Mesenchymal stem cell (in vitro differentiated cells and primary cell): Measurements from ENCODE around the gene SEMA4D.
A peak's percentile ranks its signal among the peaks of the same experiment; 100 is the strongest.

Source experiments
- DNase-seq: peaks from one replicate; pipeline ENCODE4 v3.0.0-alpha.2; 2013
- H2AFZ ChIP-seq: one replicate; pipeline ENCODE4 v1.6.1; 2013; ENCODE audit warnings: low read depth, mild to moderate bottlenecking, control low read depth, inconsistent platforms, low read length, moderate library complexity
- H2AK5ac ChIP-seq: 2 replicates; pipeline ENCODE4 v1.6.1; 2013; ENCODE audit warnings: low read length, moderate library complexity, mild to moderate bottlenecking, inconsistent platforms; ENCODE audit not compliant: severe bottlenecking
- H2BK120ac ChIP-seq: one replicate; pipeline ENCODE4 v1.6.1; 2013; ENCODE audit warnings: low read depth, mild to moderate bottlenecking, inconsistent platforms, low read length, moderate library complexity
- H2BK12ac ChIP-seq, 2 experiments: one replicate each; pipeline ENCODE4 v1.6.1; 2013; ENCODE audit warnings: inconsistent platforms in 2 of 2, low read length in 2 of 2, mild to moderate bottlenecking in 2 of 2, moderate library complexity in 2 of 2, control low read depth in 1 of 2
- H2BK15ac ChIP-seq: one replicate; pipeline ENCODE4 v1.6.1; 2013; ENCODE audit warnings: mild to moderate bottlenecking, low read depth, inconsistent platforms; ENCODE audit not compliant: poor library complexity, severe bottlenecking
- H2BK5ac ChIP-seq: 2 replicates; pipeline ENCODE4 v1.6.1; 2013; ENCODE audit warnings: low read depth, mild to moderate bottlenecking, low read length, control low read depth, inconsistent platforms; ENCODE audit not compliant: poor library complexity, severe bottlenecking
- H3K14ac ChIP-seq, 2 experiments: one replicate each; pipeline ENCODE4 v1.6.1; 2013; ENCODE audit warnings: inconsistent platforms in 2 of 2, low read length in 2 of 2, control low read depth in 1 of 2, mild to moderate bottlenecking in 1 of 2, moderate library complexity in 1 of 2
- H3K18ac ChIP-seq, 2 experiments: one replicate each; pipeline ENCODE4 v1.6.1; 2013; ENCODE audit warnings: inconsistent platforms in 2 of 2, low read length in 2 of 2, control low read depth in 1 of 2, low read depth in 1 of 2, mild to moderate bottlenecking in 1 of 2
- H3K23ac ChIP-seq, 2 experiments: one replicate each; pipeline ENCODE4 v1.6.1; 2013; ENCODE audit warnings: inconsistent platforms in 2 of 2, low read length in 2 of 2, mild to moderate bottlenecking in 2 of 2, moderate library complexity in 2 of 2, control low read depth in 1 of 2
- H3K27ac ChIP-seq: 2 replicates; pipeline ENCODE4 v1.5.1; 2013; ENCODE audit warnings: mild to moderate bottlenecking, moderate library complexity, low read length, control low read depth, inconsistent platforms; ENCODE audit not compliant: poor library complexity, severe bottlenecking
- H3K27me3 ChIP-seq, 2 experiments: 2 replicates each; pipeline versions ENCODE4 v1.6.1 to v1.7.0; 2013; ENCODE audit warnings: low read length in 2 of 2, mild to moderate bottlenecking in 2 of 2, moderate library complexity in 2 of 2, control low read depth in 1 of 2, inconsistent platforms in 1 of 2; ENCODE audit not compliant: control insufficient read depth in 1 of 2, insufficient read depth in 1 of 2
- H3K36me3 ChIP-seq, 2 experiments: 2 replicates each; pipeline versions ENCODE4 v1.6.1 to v1.7.0; 2013; ENCODE audit warnings: low read length in 2 of 2, control low read depth in 1 of 2, inconsistent platforms in 1 of 2, low read depth in 1 of 2, mild to moderate bottlenecking in 1 of 2; ENCODE audit not compliant: insufficient read depth in 2 of 2, control insufficient read depth in 1 of 2
- H3K4ac ChIP-seq, 2 experiments: one replicate each; pipeline ENCODE4 v1.6.1; 2013; ENCODE audit warnings: inconsistent platforms in 2 of 2, low read length in 2 of 2, mild to moderate bottlenecking in 2 of 2, moderate library complexity in 2 of 2, control low read depth in 1 of 2, low read depth in 1 of 2
- H3K4me1 ChIP-seq: 2 replicates; pipeline ENCODE4 v1.6.1; 2013; ENCODE audit warnings: low read depth, low read length, control low read depth; ENCODE audit not compliant: control insufficient read depth, insufficient read depth
- H3K4me2 ChIP-seq: 2 replicates; pipeline ENCODE4 v1.6.1; 2013; ENCODE audit warnings: low read length, mild to moderate bottlenecking, inconsistent platforms; ENCODE audit not compliant: poor library complexity, severe bottlenecking
- H3K4me3 ChIP-seq, 2 experiments: 2 replicates each; pipeline versions ENCODE4 v1.5.1 to v1.7.0; 2013; ENCODE audit warnings: low read length in 2 of 2, mild to moderate bottlenecking in 2 of 2, control low read depth in 1 of 2, low read depth in 1 of 2; ENCODE audit not compliant: insufficient read depth in 1 of 2
- H3K79me1 ChIP-seq: replicated peaks from 2 replicates; pipeline ENCODE4 v1.6.1; 2013; ENCODE audit warnings: mild to moderate bottlenecking, control low read depth, low read length, inconsistent platforms; ENCODE audit not compliant: poor library complexity, severe bottlenecking
- H3K9ac ChIP-seq: 2 replicates; pipeline ENCODE4 v1.7.0; 2013; ENCODE audit warnings: mild to moderate bottlenecking, low read length, moderate library complexity
- H3K9me3 ChIP-seq: 2 replicates; pipeline ENCODE4 v1.7.0; 2013; ENCODE audit warnings: mild to moderate bottlenecking, low read length; ENCODE audit not compliant: control insufficient read depth
- H4K8ac ChIP-seq: one replicate; pipeline ENCODE4 v1.6.1; 2013; ENCODE audit warnings: inconsistent platforms, mild to moderate bottlenecking, low read length, moderate library complexity
- H4K91ac ChIP-seq: one replicate; pipeline ENCODE4 v1.6.1; 2013; ENCODE audit warnings: mild to moderate bottlenecking, low read length, inconsistent platforms
- WGBS: methylation state at CpG from one replicate; pipeline ENCODE4 v1.1.7; 2013; ENCODE audit warnings: mixed read lengths; 5-methylcytosine and 5-hydroxymethylcytosine counted together

The SEMA4D gene

GRCh38 chr9:89502038-89502601 lies 4.2 kb upstream of the SEMA4D start:
- Histone ChIP-seq H3K9ac (no peak overlapping the region), H3K79me1 (no peaks in the 10 kb centered on the region), H3K36me3 (no peaks in the 10 kb centered on the region), H3K9me3 (no peaks in the 10 kb centered on the region), H2BK5ac (no peak overlapping the region), H2AFZ (no peak overlapping the region), H2BK15ac (no peak overlapping the region), H3K27ac (no peak overlapping the region), H4K91ac (no peak overlapping the region), H3K27me3 (peaks cover 4 to 52% of the 10 kb centered on the region in 2 experiments), H2AK5ac (no peak overlapping the region), H3K4me2 (no peak overlapping the region), H2BK120ac (no peak overlapping the region), H4K8ac (no peak overlapping the region), H3K18ac (no peak overlapping the region), H3K4me1 (peaks cover 21% of the 10 kb centered on the region), H3K4me3 (no peak overlapping the region), H3K23ac (no peak overlapping the region), H3K4ac (no peak overlapping the region), H3K14ac (no peak overlapping the region), H2BK12ac (no peak overlapping the region)
- no peak for DNase-seq
- 55% methylated on average over 4 of the region's 6 CpGs for WGBS

DNA sequence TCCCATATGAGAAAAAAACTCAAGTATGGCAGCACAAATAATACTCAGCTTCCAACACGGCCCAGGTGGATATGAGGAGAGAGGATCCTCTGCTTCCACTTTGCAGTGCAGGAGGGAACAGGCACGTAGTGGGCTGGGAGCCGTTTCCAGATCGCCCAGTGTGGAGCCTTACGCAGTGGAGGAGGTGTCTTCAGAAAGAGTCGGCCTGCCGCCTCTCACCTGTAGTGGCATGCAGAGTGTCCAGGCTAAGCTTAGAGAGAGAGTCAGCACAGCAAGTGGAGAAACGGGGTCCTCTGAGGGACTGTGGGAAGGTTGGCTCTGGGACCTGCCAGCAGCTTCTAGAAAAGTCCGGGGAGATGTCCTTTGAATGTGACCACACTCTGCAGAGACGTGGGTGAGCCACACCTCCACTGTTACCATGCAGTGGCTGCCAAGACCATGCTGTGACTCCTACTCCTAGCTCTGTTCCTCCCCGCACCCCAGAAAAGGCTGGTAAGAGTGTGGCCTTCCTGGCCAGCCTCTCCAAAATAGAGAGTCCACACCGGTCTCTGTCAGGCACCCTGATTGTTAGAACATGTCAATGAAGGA lies 3.5 kb upstream of the SEMA4D start:
- no peak overlapping the region for H3K4ac ChIP-seq
- no peak overlapping the region for H2AK5ac ChIP-seq
- no peak overlapping the region for H3K9ac ChIP-seq
- H2BK15ac ChIP-seq, result no peak overlapping the region
- WGBS, result 88% methylated on average over 12 of the region's 12 CpGs
- H3K27me3 ChIP-seq, result peaks cover 4 to 59% of the 10 kb centered on the region in 2 experiments
- H3K36me3 ChIP-seq, result no peaks in the 10 kb centered on the region
- no peak overlapping the region for H4K8ac ChIP-seq
- no peak overlapping the region for H3K23ac ChIP-seq
- H2BK12ac ChIP-seq, result no peak overlapping the region
- H2BK120ac ChIP-seq, result no peak overlapping the region
- H2AFZ ChIP-seq, result no peak overlapping the region
- H4K91ac ChIP-seq, result no peak overlapping the region
- H3K4me2 ChIP-seq, result no peak overlapping the region
- H3K4me1 ChIP-seq, result peaks cover 27% of the 10 kb centered on the region
- H3K18ac ChIP-seq, result no peak overlapping the region
- no peak overlapping the region for H3K27ac ChIP-seq
- H2BK5ac ChIP-seq, result no peak overlapping the region
- H3K79me1 ChIP-seq, result peaks cover under 1% of the 10 kb centered on the region
- DNase-seq, result no peak
- H3K14ac ChIP-seq, result no peak overlapping the region
- H3K9me3 ChIP-seq, result no peaks in the 10 kb centered on the region
- H3K4me3 ChIP-seq, result no peak overlapping the region

DNA sequence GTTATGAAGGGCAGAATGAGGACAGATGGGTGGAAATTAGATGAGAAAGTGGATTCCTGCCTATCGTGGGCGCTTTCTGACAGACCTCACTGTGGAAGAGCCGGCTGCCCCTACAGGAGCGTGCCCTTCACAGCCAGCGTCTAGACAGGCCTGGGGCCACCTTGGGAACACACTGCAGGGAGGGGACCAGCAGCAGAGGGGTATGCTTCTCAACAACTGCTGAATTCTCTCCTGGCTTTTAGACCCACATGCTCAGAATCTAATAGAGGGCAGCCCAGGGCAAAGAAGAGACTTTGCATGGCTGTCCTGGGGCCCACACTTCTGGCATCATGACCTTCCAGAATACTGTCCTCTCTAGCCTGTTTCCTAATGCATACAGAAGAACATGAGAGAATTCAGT lies 2.1 kb upstream of the SEMA4D start:
- Histone ChIP-seq H2BK5ac (no peak overlapping the region), H2BK15ac (no peak overlapping the region), H3K4ac (no peak overlapping the region), H4K8ac (no peak overlapping the region), H3K27ac (no peak overlapping the region), H2BK12ac (no peak overlapping the region), H3K4me1 (peaks cover 32% of the 10 kb centered on the region), H2BK120ac (no peak overlapping the region), H3K79me1 (peaks cover 11% of the 10 kb centered on the region), H2AK5ac (no peak overlapping the region), H3K9me3 (no peaks in the 10 kb centered on the region), H3K27me3 (peaks cover 4 to 67% of the 10 kb centered on the region in 2 experiments), H3K23ac (no peak overlapping the region), H2AFZ (no peak overlapping the region), H4K91ac (no peak overlapping the region), H3K4me2 (no peak overlapping the region), H3K36me3 (peaks cover 0 to 5% of the 10 kb centered on the region in 2 experiments), H3K18ac (no peak overlapping the region), H3K14ac (no peak overlapping the region), H3K9ac (no peak overlapping the region), H3K4me3 (no peak overlapping the region)
- no peak for DNase-seq
- WGBS, result 93% methylated on average over 5 of the region's 5 CpGs

DNA sequence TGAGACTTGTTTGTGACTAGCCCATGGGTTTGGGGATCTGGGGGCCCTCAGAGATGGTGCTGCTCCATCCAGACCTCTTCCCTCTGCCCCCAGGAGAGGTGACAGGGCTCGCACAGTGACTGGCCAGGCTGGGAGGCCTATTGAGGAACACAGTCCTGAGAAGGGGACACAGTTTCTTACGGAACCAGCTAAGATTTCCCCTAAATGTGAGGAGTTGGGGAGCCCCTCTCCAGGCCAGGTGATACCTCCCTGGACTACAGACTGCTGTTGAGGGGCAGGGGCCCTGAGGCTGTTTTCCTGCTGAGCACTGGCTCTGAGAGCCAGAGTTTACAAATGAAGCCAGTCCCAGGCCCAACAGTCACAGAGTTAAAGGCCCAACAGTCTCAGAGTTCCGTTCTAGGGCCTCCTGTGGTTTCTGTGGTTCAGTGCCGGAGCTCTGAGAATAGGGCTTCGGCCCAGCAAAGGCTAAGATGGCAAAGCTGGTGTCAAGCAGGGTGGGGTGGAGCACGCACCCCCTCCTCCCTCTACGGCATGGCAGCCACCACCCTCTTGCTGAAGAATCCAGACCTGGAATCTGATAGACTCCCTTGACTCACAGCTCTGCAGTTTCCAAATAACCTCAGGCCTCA lies 1.1 kb upstream of the SEMA4D start:
- WGBS, result 93% methylated on average over 7 of the region's 7 CpGs
- Histone ChIP-seq H3K9me3 (no peaks in the 10 kb centered on the region), H3K4ac (no peak overlapping the region), H3K36me3 (peaks cover 0 to 5% of the 10 kb centered on the region in 2 experiments), H4K91ac (peak overlapping the region; percentile 52), H2BK5ac (no peak overlapping the region), H3K4me2 (no peak overlapping the region), H3K27me3 (peaks cover 4 to 76% of the 10 kb centered on the region in 2 experiments), H3K18ac (no peak overlapping the region), H3K79me1 (peaks cover 15% of the 10 kb centered on the region), H3K9ac (no peak overlapping the region), H2AFZ (no peak overlapping the region), H2AK5ac (peak overlapping the region; percentile 85), H3K14ac (no peak overlapping the region), H2BK15ac (no peak overlapping the region), H2BK120ac (no peak overlapping the region), H3K27ac (no peak overlapping the region), H3K4me3 (no peak overlapping the region), H4K8ac (no peak overlapping the region), H2BK12ac (no peak overlapping the region), H3K4me1 (peaks cover 36% of the 10 kb centered on the region), H3K23ac (no peak overlapping the region)
- DNase-seq, result no peak
